Measurements from ENCODE around the gene MATN3. TPM values are rescaled to one million over a fixed set of nuclear protein-coding genes. Genes with fewer than 3 reads are reported as not detected.

Gene MATN3
- total and polyA plus RNA-seq, 2 of the 13 experiments (the other 11 are each of a cell fraction or from before 2014, with no cell fraction given) = 36.1 to 208 TPM

GRCh38 chr2:20050646-20051531 is 38.4 kb upstream of the MATN3 start (continued):
- TF ChIP-seq ZNF704 (CRISPR knock-in tag; IDR thresholded peaks at IDR 0.05; ENCODE audit: borderline replicate concordance) = no peak
- TF ChIP-seq TMF1 (CRISPR knock-in tag; IDR thresholded peaks at IDR 0.05; ENCODE audit: low read depth) = no peak; the same call in 1 of the 2 replicates
- no peak for TF ChIP-seq DZIP1 (CRISPR knock-in tag; IDR thresholded peaks at IDR 0.05)
- TF ChIP-seq ZBTB33 (CRISPR knock-in tag; IDR thresholded peaks at IDR 0.05) = no peak
- TF ChIP-seq RERE (CRISPR knock-in tag; IDR thresholded peaks at IDR 0.05; ENCODE audit: low read depth) = no peak
- TF ChIP-seq SP2 (CRISPR knock-in tag; IDR thresholded peaks at IDR 0.05) = no peak
- 0 out of 2 replicates have a peak, but pooled peaks have one; percentile 73 for TF ChIP-seq SP140L (CRISPR knock-in tag; IDR thresholded peaks at IDR 0.05; ENCODE audit: borderline replicate concordance)
- no peak for TF ChIP-seq ZNF619 (CRISPR knock-in tag; IDR thresholded peaks at IDR 0.05)
- no peak for TF ChIP-seq NFIC (IDR thresholded peaks at IDR 0.05; ENCODE audit: low read length)
- no peak for TF ChIP-seq ZFP36L2 (CRISPR knock-in tag; IDR thresholded peaks at IDR 0.05)
- 0 out of 2 replicates have a peak, but pooled peaks have one; percentile 35 for TF ChIP-seq ZFP90 (CRISPR knock-in tag; IDR thresholded peaks at IDR 0.05; ENCODE audit: borderline replicate concordance)
- TF ChIP-seq SIN3B (IDR thresholded peaks at IDR 0.05; ENCODE audit: low read length) = no peak
- no peak for TF ChIP-seq CSRNP2 (CRISPR knock-in tag; conservative IDR thresholded peaks at IDR 0.05; ENCODE audit: low read depth)
- no peak for TF ChIP-seq BCL6 (CRISPR knock-in tag; IDR thresholded peaks at IDR 0.05)
- TF ChIP-seq EEA1 (CRISPR knock-in tag; IDR thresholded peaks at IDR 0.05; ENCODE audit: borderline replicate concordance) = no peak

All from HepG2 (cell line).